Germinal center (tissue), 1 donor: ENCODE results near the gene PURB.
"Not testable (repeated sequence)": the region's sequence is repeated elsewhere in the genome, so short reads cannot be mapped to it uniquely, and the experiment has no call there.

Source experiments
- DNase-seq: peaks from one replicate; pipeline ENCODE4 v3.0.0; 2012; ENCODE audit warnings: mixed read lengths, low spot score

The PURB gene

GRCh38 chr7:44852590-44852989 lies 32.7 kb downstream of the PURB start:
- no peak for DNase-seq

DNA sequence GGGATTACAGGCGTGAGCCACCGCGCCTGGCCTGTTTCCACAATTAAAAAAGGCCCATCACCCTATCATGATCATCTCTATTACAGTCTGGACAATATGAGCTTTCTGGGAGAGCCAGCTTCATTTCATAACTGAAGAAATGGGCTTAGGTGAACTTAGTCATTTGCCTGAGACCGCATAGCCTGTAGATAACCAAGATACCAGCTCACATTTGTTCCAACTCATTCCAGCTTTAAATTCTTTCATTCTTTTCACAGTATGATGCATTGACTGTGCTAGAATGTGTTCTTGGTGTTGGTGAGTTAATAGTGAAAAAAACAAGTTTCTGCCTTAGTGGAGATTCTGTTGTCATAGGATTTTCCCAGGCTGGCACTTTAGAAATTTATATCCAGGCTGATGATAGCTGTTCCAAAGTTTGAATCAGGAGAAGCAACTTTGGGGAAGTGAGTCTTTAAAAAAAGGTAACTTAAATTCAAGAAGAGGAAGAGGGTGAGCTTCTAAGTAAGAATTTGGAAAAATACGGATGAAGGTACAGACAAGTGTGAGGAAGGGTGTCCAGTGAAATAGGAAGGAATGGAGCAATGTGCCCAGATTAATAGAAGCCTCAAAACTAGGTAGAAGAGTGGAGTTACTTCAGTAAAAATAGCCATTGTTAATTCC lies 35.3 kb downstream of the PURB start:
- DNase-seq = no peak

DNA sequence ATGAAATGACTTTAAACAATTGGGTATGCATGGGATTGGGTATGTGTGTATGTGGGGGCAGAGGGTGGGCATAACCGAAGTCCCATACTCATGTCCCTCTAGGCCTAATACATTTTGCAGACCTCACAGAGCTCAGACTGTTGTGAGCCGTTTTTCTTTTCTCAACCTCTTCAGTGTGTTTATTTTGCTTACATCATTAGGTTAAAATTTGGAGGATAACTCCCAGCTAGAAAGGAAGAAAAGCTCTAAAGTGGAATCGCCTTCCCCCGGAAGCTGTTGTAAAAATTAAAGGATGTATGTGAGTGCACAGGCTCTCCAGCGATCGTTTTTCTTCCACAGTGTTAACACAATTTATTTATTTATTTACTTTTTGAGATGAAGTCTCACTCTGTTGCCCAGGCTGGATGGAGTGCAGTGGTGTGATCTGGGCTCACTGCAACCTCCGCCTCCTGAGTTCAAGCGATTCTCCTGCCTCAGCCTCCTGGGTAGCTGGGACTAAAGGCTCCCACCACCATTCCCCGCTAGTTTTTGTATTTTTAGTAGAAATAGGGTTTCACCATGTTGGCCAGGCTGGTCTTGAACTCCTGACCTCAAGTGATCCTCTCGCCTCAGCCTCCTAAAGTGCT lies 36.0 kb downstream of the PURB start:
- DNase-seq = no peak

DNA sequence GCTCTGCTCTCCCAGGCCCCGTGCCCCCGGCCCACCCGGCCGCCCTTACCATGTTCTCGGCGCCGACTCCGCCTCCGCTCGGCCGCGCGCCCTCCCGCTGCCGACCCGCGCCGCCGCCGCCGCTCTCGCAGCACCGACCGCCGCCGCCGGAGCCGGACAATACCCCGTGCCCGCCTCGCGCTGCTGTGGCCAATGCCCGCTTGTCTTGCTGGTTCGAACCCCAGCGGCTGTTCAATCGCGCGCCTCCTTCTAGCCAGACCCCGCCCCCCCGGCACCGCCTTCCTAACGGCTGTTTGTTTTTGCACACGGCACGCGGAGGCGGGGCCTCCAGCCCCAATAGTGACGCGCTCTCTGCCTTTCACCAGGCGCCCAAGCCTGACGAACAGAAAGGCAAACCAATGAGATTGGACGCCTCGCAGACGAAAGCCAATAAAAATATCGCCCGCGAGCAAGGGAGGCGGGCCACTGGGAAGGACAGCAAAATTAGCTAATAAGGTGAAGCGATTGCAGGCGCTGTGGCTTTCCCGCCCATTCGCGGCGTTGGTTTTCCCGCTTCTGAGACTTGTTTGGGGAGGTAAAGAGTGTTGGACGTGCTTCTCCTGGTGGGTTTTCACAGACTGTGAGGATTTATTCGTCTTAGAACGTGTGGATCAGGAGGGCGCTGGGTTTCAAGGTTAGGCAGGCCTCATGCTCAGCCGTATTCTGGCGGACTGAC lies 37.3 kb downstream of the PURB start, which contains the start of gene H2AZ2:
Gene H2AZ2 (minus strand): TSS at position 168 of the 715 bp plus-strand sequence. CDS start 116 bp downstream, at position 52.
- peak; percentile 99 for DNase-seq

GRCh38 chr7:44847509-44847919 lies 37.8 kb downstream of the PURB start:
- DNase-seq = peak; percentile 93

- DNase-seq = peak; percentile 13
These were observed 38.4 kb downstream of the PURB start for GRCh38 chr7:44846816-44847508.

GRCh38 chr7:44846390-44846789 lies 38.9 kb downstream of the PURB start:
- DNase-seq = not testable (repeated sequence)

- no peak for DNase-seq
These were observed 39.9 kb downstream of the PURB start for GRCh38 chr7:44845451-44845850.

GRCh38 chr7:44843440-44843839 lies 41.9 kb downstream of the PURB start:
- not testable (repeated sequence) for DNase-seq

- not testable (repeated sequence) for DNase-seq
These were observed 42.7 kb downstream of the PURB start for GRCh38 chr7:44842675-44843074.

DNA sequence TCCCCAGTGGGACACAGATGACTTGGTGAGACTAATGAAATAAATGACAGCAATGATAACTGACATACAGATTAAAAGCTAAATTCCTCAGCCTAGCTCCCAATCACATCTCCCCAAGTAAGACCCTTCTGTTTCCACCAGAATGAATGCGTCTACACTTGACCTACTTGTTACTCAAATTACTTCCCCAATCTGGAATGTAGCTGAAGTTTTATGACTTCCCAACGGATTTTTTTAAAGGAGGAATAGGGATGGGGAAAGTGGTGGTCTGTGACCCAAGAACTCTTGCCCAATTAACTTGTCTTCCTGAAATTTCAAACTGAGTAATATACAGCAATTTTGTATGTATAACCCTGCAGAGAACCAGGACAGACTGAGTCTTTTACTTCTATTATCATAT lies 46.6 kb downstream of the PURB start:
- no peak for DNase-seq

GRCh38 chr7:44827567-44827966 lies 57.8 kb downstream of the PURB start:
- DNase-seq = no peak
